ENCODE measurements around the gene CDC42SE2. TPM values are rescaled to one million over a fixed set of nuclear protein-coding genes. Genes with fewer than 3 reads are reported as not detected.
"Not testable (repeated sequence)": the region's sequence is repeated elsewhere in the genome, so short reads cannot be mapped to it uniquely, and the experiment has no call there.

The CDC42SE2 gene
- total RNA-seq, 1 donor from 2014 or later = 39.6 TPM

- no peak for DNase-seq (ENCODE audit: low spot score)
These were observed 102.6 kb downstream of the CDC42SE2 start for GRCh38 chr5:131366428-131366827.

DNA sequence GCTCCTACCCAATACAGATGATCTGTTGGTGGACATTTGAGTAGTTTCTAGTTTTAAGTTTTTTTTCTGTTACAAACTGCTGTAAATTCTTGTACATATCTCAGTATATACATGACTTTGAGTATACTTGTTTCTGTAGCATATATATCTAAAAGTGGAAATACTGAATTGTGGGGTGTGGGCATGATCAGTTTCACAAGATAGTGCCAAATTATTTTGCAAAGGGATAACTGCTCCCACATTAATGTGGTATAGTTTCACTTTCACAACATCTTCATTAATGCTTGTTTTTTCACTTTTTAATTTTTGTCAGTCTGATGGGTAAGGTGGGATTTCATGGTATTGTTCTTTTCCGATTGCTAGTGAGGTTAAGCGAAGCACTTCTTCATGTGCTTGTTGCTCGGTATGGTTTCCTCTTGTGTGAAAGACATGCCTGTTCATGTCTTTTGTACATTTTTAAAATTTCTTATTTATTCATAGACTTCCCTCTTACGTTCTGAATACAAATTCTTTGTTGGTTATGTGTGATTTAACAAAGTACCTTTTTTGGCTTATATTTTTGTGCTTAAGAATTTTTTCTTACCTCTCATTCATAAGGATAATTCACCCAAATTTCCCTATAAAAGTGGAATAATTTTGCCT, 103.5 kb downstream of the CDC42SE2 start:
- no peak for DNase-seq (ENCODE audit: low spot score)

GRCh38 chr5:131368866-131369265, 105.0 kb downstream of the CDC42SE2 start:
- no peak for DNase-seq (ENCODE audit: low spot score)

- DNase-seq (ENCODE audit: low spot score) = no peak
These were observed 105.7 kb downstream of the CDC42SE2 start for GRCh38 chr5:131369558-131369957.

DNA sequence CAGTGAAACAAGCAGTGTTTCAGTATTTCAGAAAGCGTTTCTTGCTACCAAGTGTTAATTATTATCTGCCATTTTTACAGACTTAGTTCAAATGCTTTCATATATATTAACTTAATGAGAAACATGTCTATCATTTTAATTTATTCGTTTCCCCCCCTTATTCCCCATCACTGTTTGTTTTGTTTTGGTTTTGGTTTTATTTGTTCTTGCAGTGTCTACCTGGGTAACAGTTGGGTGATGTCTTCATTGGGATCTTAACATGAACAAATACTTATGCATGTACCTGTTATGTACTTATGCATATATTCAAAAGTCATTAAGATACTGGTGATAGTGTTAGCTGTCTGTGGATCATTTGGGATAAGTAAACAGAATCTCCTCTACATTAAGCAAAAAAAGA, 108.0 kb downstream of the CDC42SE2 start:
- no peak for DNase-seq (ENCODE audit: low spot score)

DNA sequence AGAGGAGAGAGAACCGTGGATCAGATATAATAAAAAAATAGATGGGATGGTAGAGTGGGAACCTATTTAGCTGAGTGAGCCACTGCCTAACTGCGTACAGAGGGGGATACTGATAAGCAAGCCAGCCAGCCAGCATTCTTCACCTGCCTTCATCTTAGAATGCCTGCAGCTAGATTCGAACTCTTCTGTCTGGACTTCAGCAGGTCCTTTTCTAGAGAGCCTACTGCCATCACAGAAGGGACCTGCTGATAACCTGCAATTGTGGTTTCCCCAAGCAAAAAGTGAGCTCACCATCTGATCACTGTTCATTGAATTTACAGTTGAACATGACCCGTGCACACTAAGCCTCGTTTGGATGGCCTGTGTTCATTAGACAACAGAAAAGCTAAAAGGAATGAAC, 109.4 kb downstream of the CDC42SE2 start:
- no peak for DNase-seq (ENCODE audit: low spot score)

GRCh38 chr5:131375351-131375750, 111.5 kb downstream of the CDC42SE2 start:
- no peak for DNase-seq (ENCODE audit: low spot score)

- DNase-seq (ENCODE audit: low spot score) = no peak
These were observed 113.5 kb downstream of the CDC42SE2 start for GRCh38 chr5:131377346-131377745.

- no peak for DNase-seq (ENCODE audit: low spot score)
These were observed 114.0 kb downstream of the CDC42SE2 start for GRCh38 chr5:131377785-131378325.

DNA sequence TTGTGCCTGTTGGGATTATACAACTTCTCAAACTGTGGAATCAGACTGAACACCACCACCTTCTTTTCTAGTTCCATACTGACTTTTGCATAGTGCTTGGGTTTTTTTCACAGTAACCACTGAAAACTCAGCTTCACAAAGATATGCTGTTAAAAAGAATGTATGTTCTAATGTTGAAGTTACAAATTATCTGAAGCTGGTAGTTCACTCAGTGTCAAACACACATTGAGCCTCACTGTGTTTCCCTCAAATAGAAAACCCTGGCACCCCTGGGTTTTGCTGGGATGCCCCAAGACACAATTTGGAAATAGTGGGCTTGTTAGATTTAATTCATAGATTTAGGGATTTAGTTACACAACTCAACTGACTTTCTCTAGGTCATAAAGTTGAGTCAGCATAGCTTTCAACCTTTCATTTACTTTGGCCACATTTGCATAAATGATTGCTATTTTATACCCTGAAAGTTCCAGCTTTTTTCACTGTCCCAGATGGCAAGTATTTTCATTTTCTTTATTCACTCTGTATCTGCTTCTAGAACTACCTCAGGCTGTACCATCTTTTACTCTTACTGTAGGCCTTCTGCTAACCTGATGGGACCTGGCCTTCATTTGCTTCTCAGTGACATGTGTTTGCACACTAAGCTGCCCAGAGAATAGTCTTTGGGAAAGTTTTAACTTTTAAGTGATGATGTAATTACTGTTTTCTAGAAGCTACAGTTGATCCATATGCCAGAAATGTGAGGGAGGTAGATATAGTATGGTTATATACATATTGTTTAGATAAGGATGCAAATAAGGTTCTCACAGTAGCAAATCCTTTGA, 115.1 kb downstream of the CDC42SE2 start:
- no peak for DNase-seq (ENCODE audit: low spot score)

GRCh38 chr5:131379723-131380122, 115.9 kb downstream of the CDC42SE2 start:
- no peak for DNase-seq (ENCODE audit: low spot score)

DNA sequence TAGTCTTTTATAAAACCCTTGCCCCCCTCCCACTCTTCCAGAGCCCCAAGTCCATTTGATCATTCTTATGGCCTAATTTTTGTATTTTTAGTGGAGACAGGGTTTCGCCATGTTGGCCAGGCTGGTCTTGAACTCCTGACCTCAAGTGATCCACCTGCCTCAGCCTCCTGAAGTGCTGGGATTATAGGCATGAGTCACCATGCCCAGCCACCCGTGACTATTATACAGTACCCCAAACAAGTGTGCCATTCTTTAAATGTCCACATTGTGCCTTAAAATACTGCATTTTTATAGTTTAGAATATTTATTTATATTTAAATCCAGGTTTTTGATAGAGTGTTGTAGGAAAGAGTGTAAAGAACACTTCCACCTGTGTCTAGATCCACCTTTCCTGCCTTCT, 116.4 kb downstream of the CDC42SE2 start:
- DNase-seq (ENCODE audit: low spot score) = not testable (repeated sequence)

GRCh38 chr5:131381021-131381420, 117.2 kb downstream of the CDC42SE2 start:
- DNase-seq (ENCODE audit: low spot score) = no peak

GRCh38 chr5:131381777-131382176, 117.9 kb downstream of the CDC42SE2 start:
- no peak for DNase-seq (ENCODE audit: low spot score)

- no peak for DNase-seq (ENCODE audit: low spot score)
These were observed 118.8 kb downstream of the CDC42SE2 start for GRCh38 chr5:131382407-131383395.

- no peak for DNase-seq (ENCODE audit: low spot score)
These were observed 120.3 kb downstream of the CDC42SE2 start for GRCh38 chr5:131384173-131384572.

- DNase-seq (ENCODE audit: low spot score) = no peak
These were observed 120.9 kb downstream of the CDC42SE2 start for GRCh38 chr5:131384616-131385214.

DNA sequence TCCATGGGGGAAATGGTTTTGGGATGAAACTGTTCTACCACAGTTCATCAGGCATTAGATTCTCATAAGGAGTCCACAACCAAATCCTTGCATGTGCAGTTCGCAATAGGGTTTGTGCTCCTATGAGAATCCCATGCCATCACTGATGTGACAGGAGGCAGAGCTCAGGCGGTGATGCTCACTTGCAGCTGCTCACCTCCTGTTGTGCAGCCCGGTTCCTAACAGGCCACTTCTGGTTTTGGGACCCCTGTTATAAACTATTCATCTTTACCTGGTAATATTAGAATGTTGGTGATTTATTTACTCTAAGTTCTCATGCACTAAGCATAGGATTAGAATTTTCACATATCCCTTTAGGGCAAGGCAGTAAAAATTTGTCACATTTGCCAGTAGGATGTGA, 122.3 kb downstream of the CDC42SE2 start:
- no peak for DNase-seq (ENCODE audit: low spot score)

DNA sequence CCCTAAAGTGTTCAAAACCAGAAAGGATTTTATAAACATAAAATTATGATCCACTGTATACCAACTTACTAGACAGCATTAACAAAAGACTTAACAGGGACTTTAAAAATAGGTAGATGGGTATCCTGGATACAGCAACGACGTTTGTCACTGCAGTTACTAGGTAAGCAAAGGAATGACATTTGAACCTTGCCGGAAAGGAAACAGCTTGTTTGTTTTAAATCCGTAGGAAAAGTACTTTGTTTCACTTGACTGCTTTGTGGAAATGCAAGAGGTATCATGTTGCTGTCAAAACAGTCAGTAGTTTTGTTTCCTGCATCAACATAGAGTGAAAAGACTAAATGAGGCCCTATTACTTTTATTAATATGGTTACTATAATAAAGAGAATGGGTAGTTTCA, 122.9 kb downstream of the CDC42SE2 start:
- no peak for DNase-seq (ENCODE audit: low spot score)

- no peak for DNase-seq (ENCODE audit: low spot score)
These were observed 123.4 kb downstream of the CDC42SE2 start for GRCh38 chr5:131387255-131387654.

GRCh38 chr5:131389096-131389868, 125.4 kb downstream of the CDC42SE2 start:
- DNase-seq (ENCODE audit: low spot score) = no peak
